ENCODE data around the gene MMP7.

DNA sequence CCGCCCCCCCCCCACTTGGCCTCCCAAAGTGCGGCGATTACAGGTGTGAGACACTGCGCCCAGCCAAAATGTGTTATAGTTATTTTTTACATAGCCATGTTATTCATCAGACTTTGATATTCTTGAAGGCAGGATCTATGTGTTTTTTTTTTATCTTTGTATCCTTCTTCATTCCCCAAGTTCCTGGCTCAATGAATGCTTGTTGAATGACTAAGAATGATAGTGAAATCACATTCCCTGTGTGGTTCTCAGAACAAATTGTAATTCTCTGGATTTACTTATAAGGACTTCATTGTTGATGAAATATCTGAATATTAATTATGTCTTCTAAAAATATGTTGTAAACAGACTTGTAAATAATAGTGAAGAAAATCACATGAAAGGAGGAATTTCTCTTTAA lies 33.5 kb downstream of the MMP7 start:
- TF ChIP-seq, protein P1, sequence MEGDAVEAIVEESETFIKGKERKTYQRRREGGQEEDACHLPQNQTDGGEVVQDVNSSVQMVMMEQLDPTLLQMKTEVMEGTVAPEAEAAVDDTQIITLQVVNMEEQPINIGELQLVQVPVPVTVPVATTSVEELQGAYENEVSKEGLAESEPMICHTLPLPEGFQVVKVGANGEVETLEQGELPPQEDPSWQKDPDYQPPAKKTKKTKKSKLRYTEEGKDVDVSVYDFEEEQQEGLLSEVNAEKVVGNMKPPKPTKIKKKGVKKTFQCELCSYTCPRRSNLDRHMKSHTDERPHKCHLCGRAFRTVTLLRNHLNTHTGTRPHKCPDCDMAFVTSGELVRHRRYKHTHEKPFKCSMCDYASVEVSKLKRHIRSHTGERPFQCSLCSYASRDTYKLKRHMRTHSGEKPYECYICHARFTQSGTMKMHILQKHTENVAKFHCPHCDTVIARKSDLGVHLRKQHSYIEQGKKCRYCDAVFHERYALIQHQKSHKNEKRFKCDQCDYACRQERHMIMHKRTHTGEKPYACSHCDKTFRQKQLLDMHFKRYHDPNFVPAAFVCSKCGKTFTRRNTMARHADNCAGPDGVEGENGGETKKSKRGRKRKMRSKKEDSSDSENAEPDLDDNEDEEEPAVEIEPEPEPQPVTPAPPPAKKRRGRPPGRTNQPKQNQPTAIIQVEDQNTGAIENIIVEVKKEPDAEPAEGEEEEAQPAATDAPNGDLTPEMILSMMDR (conservative IDR thresholded peaks at IDR 0.05; ENCODE audit: low read depth, low read length) = no peak
- no peak for TF ChIP-seq EZH2 (IDR thresholded peaks at IDR 0.05; ENCODE audit: borderline replicate concordance, low read depth, low read length, poor library complexity, severe bottlenecking)

All from A673 (cell line).